Gastrocnemius medialis (tissue), 4 donors: ENCODE data around the gene THY1. TPM values are rescaled to one million over a fixed set of nuclear protein-coding genes. Genes with fewer than 3 reads are reported as not detected.
"Not testable (repeated sequence)": the region's sequence is repeated elsewhere in the genome, so short reads cannot be mapped to it uniquely, and the experiment has no call there.

Source experiments
- ATAC-seq, 2 donors: fragments of 150-250 bp; one replicate each; pipeline ENCODE4 v1.9.1; 2016
- DNase-seq, 2 donors: peaks; one replicate each; pipeline ENCODE4 v3.0.0-alpha.2; 2019
- H3K27ac ChIP-seq, 4 donors: fragments of 200-600 bp; sonication (generic); 1 replicate in 1 of 4; 2 replicates in 3 of 4; pipeline ENCODE4 v1.5.1; 2016 to 2018; ENCODE audit warnings: mild to moderate bottlenecking in 2 of 4, moderate library complexity in 1 of 4
- H3K27me3 ChIP-seq, 3 donors: fragments of 200-600 bp; sonication (generic) in 2 of 3; 1 replicate in 1 of 3; 2 replicates in 2 of 3; pipeline versions ENCODE4 v1.5.1 to v1.6.0; 2016 to 2019; ENCODE audit warnings: mild to moderate bottlenecking in 1 of 3, moderate library complexity in 1 of 3
- H3K36me3 ChIP-seq, 2 donors: fragments of 200-600 bp; sonication (generic) in 1 of 2; one replicate each; pipeline ENCODE4 v1.5.1; 2017 to 2018
- H3K4me1 ChIP-seq, 2 donors: fragments of 200-600 bp; sonication (generic) in 1 of 2; one replicate each; pipeline ENCODE4 v1.5.1; 2016 to 2017; ENCODE audit warnings: mild to moderate bottlenecking in 2 of 2
- H3K4me3 ChIP-seq, 4 donors: fragments of 200-600 bp; sonication (generic) in 3 of 4; 1 replicate in 1 of 4; 2 replicates in 3 of 4; pipeline ENCODE4 v1.5.1; 2016 to 2019; ENCODE audit warnings: mild to moderate bottlenecking in 2 of 4
- H3K9me3 ChIP-seq, 3 donors: fragments of 200-600 bp; sonication (generic) in 2 of 3; 1 replicate in 1 of 3; 2 replicates in 2 of 3; pipeline ENCODE4 v1.5.1; 2016 to 2019
- CTCF ChIP-seq, 5 experiments: fragments of 450-650 bp in 3 of 5; fragments of 200-600 bp in 2 of 5; sonication (generic) in 2 of 5; IDR thresholded peaks in 4 of 5; conservative IDR thresholded peaks in 1 of 5; 1 replicate in 4 of 5; 2 replicates in 1 of 5; pipeline ENCODE4 v1.5.1; 2016 to 2019; ENCODE audit warnings: antibody characterized with exemption in 5 of 5, mild to moderate bottlenecking in 3 of 5, moderate library complexity in 3 of 5
- POLR2A ChIP-seq, 2 donors: fragments of 450-650 bp; IDR thresholded peaks; one replicate each; pipeline ENCODE4 v1.6.1; 2017; ENCODE audit warnings: antibody characterized with exemption in 2 of 2, mild to moderate bottlenecking in 2 of 2, moderate library complexity in 2 of 2
- in situ Hi-C, 4 donors: fragments of 200-750 bp; cut with MboI; loops; one replicate each; pipeline versions ENCODE4 v1.15.0 to v1.8.0; 2017; ENCODE audit warnings: low sequenced_read_pairs in 4 of 4
- intact Hi-C: fragments of 100-400 bp; cut with DNase I; formaldehyde crosslinking; loops from one replicate; pipeline ENCODE4 v1.15.1; 2023; ENCODE audit warnings: low total_unique reads
- total RNA-seq, 4 donors: library from RNA; depleted of rRNA; stranded (reverse); fragments of >200 nt; gene quantifications; one replicate each; pipeline versions ENCODE4 v1.1.0 to v1.2.3, GENCODE V29; 2016

The THY1 gene
- total RNA-seq, 4 donors from 2014 or later: 0.22 to 0.70 (median 0.36) TPM; not detected in 1

- TF ChIP-seq POLR2A (IDR thresholded peaks at IDR 0.05) (no peak), CTCF (IDR thresholded peaks at IDR 0.05 in 4 of 5, conservative IDR thresholded peaks at IDR 0.05 in 1 of 5) (no peak)
- H3K4me3 ChIP-seq: no peak overlapping the region
- peaks cover 23 to 26% of the 10 kb centered on the region in 2 donors for H3K4me1 ChIP-seq
- no peak overlapping the region for H3K27ac ChIP-seq
- in situ Hi-C loops (no loop called here), intact Hi-C loops (no loop called here)
- no peak for ATAC-seq
- H3K9me3 ChIP-seq: no peaks in the 10 kb centered on the region
- no peak for DNase-seq
- H3K27me3 ChIP-seq: no peaks in the 10 kb centered on the region
- no peaks in the 10 kb centered on the region for H3K36me3 ChIP-seq
These were observed 38.6 kb downstream of the THY1 start for GRCh38 chr11:119384332-119384731.

- H3K9me3 ChIP-seq, in situ Hi-C loops, H3K27me3 ChIP-seq, ATAC-seq, H3K36me3 ChIP-seq, DNase-seq: not testable (repeated sequence)
- H3K27ac ChIP-seq: peak overlapping the region; percentile 78 to 99 (median 98)
- H3K4me1 ChIP-seq: peaks cover 31 to 34% of the 10 kb centered on the region in 2 donors
- peak overlapping the region in 1 of 4 donors; percentile 60 for H3K4me3 ChIP-seq
- intact Hi-C loops: loop anchor here (2.0 kb wide), 1 partner anchor 92 kb away; no protein-coding TSS in a partner anchor
These were observed 40.5 kb downstream of the THY1 start for GRCh38 chr11:119382513-119382912.

GRCh38 chr11:119382101-119382500 lies 40.9 kb downstream of the THY1 start:
- Histone ChIP-seq H3K27ac (peak overlapping the region; percentile 78 to 99 (median 98)), H3K4me3 (peak overlapping the region; percentile 30 to 73 (median 62)), H3K4me1 (peaks cover 35 to 38% of the 10 kb centered on the region in 2 donors), H3K27me3 (no peaks in the 10 kb centered on the region), H3K9me3 (no peaks in the 10 kb centered on the region), H3K36me3 (no peaks in the 10 kb centered on the region)
- no peak for ATAC-seq
- in situ Hi-C loops: no loop called here
- no peak for DNase-seq
- TF ChIP-seq POLR2A (IDR thresholded peaks at IDR 0.05): no peak
- no peak for TF ChIP-seq CTCF (IDR thresholded peaks at IDR 0.05 in 4 of 5, conservative IDR thresholded peaks at IDR 0.05 in 1 of 5)
- intact Hi-C loops: loop anchor here (2.0 kb wide), 1 partner anchor 93 kb away; no protein-coding TSS in a partner anchor

GRCh38 chr11:119381181-119381988 lies 41.6 kb downstream of the THY1 start, which contains the start of gene USP2:
USP2 (minus strand) TSS chr11:119381690; CDS start chr11:119373480, 8,210 bp downstream.
- Histone ChIP-seq H3K27me3 (no peaks in the 10 kb centered on the region), H3K36me3 (no peaks in the 10 kb centered on the region), H3K4me3 (peak within 1 kb of the TSS; percentile 56 to 73 (median 62)), H3K27ac (peak within 1 kb of the TSS; percentile 96 to 99 (median 98)), H3K9me3 (no peaks in the 10 kb centered on the region), H3K4me1 (peaks cover 42 to 45% of the 10 kb centered on the region in 2 donors)
- ATAC-seq (peak; percentile 69 to 83), DNase-seq (peak; percentile 98)
- intact Hi-C loops (loop anchor here (1.0 to 2.0 kb wide), 3 partner anchors 47 to 175 kb away; partner anchors contain the start of genes CBL and RNF26), in situ Hi-C loops (no loop called here)
- TF ChIP-seq POLR2A (IDR thresholded peaks at IDR 0.05) (peak; percentile 91 to 93), CTCF (IDR thresholded peaks at IDR 0.05 in 4 of 5, conservative IDR thresholded peaks at IDR 0.05 in 1 of 5) (peak; percentile 81 to 97 (median 94))

GRCh38 chr11:119380827-119381180 lies 42.2 kb downstream of the THY1 start:
- DNase-seq: peak in 1 of 2 donors; percentile 29

More at GRCh38 chr11:119380827-119381180, 42.2 kb downstream of the THY1 start:
- Histone ChIP-seq H3K4me3 (peak overlapping the region; percentile 56 to 73 (median 62)), H3K36me3 (no peaks in the 10 kb centered on the region), H3K27me3 (no peaks in the 10 kb centered on the region), H3K9me3 (no peaks in the 10 kb centered on the region), H3K27ac (peak overlapping the region; percentile 96 to 99 (median 98)), H3K4me1 (peaks cover 44 to 51% of the 10 kb centered on the region in 2 donors)
- no peak for TF ChIP-seq POLR2A (IDR thresholded peaks at IDR 0.05)
- TF ChIP-seq CTCF (IDR thresholded peaks at IDR 0.05 in 4 of 5, conservative IDR thresholded peaks at IDR 0.05 in 1 of 5): no peak
- ATAC-seq: no peak
- intact Hi-C loops (loop anchor here (1.0 to 2.0 kb wide), 3 partner anchors 46 to 175 kb away; partner anchors contain the start of genes CBL and RNF26), in situ Hi-C loops (no loop called here)
